ENCODE data around the gene CLCN3. TPM values are rescaled to one million over a fixed set of nuclear protein-coding genes. Genes with fewer than 3 reads are reported as not detected.

Gene CLCN3
- total and polyA plus RNA-seq, 2 experiments from 2014 or later, result 10.9 to 22.9 TPM

GRCh38 chr4:169593050-169593560, 27.3 kb upstream of the CLCN3 start:
- no peaks in the 10 kb centered on the region for H3F3A ChIP-seq (replicated peaks; ENCODE audit: low read depth)
- no peaks in the 10 kb centered on the region for H3K79me2 ChIP-seq (replicated peaks; ENCODE audit: insufficient read depth)
- Mint-ChIP-seq H3K36me3 (ENCODE audit: low read depth) (no peaks in the 10 kb centered on the region), H3K27me3 (ENCODE audit: insufficient read depth, low read depth, poor library complexity) (no peaks in the 10 kb centered on the region), H3K4me1 (no peaks in the 10 kb centered on the region), H3K9me3 (no peaks in the 10 kb centered on the region), H3K4me3 (no peak overlapping the region), H3K27ac (no peak overlapping the region)
- no peaks in the 10 kb centered on the region for H3K9me2 ChIP-seq (ENCODE audit: insufficient read depth)
- H3K27me3 ChIP-seq (ENCODE audit: insufficient read depth), result no peaks in the 10 kb centered on the region
- H4K20me1 ChIP-seq (replicated peaks; ENCODE audit: insufficient read depth), result no peaks in the 10 kb centered on the region
- H3K27ac ChIP-seq (ENCODE audit: low read depth), result no peak overlapping the region
- H3K4me3 ChIP-seq, result no peak overlapping the region
- DNase-seq (ENCODE audit: low spot score) (no peak), ATAC-seq (no peak)
- no peak overlapping the region for H2AFZ ChIP-seq
- H3K4me2 ChIP-seq, result no peak overlapping the region
- H3K4me1 ChIP-seq (ENCODE audit: insufficient read depth), result no peaks in the 10 kb centered on the region
- H3K36me3 ChIP-seq (ENCODE audit: insufficient read depth), result no peaks in the 10 kb centered on the region
- TF ChIP-seq EZH2 (IDR thresholded peaks at IDR 0.05; ENCODE audit: low read depth, unreplicated experiment), result no peak
- TF ChIP-seq NANOG (IDR thresholded peaks at IDR 0.05; ENCODE audit: borderline replicate concordance), result no peak
- TF ChIP-seq STAT1 (IDR thresholded peaks at IDR 0.05; ENCODE audit: unreplicated experiment), result no peak
- TF ChIP-seq POLR2AphosphoS5 (IDR thresholded peaks at IDR 0.05; ENCODE audit: low read depth), result no peak
- TF ChIP-seq CREB1 (CRISPR knock-in tag; IDR thresholded peaks at IDR 0.05; ENCODE audit: low read depth), result no peak
- no peak for TF ChIP-seq ZNF331 (CRISPR knock-in tag; IDR thresholded peaks at IDR 0.05; ENCODE audit: low read depth)
- no peak for TF ChIP-seq ZNF114 (CRISPR knock-in tag; IDR thresholded peaks at IDR 0.05)
- TF ChIP-seq, protein P1, sequence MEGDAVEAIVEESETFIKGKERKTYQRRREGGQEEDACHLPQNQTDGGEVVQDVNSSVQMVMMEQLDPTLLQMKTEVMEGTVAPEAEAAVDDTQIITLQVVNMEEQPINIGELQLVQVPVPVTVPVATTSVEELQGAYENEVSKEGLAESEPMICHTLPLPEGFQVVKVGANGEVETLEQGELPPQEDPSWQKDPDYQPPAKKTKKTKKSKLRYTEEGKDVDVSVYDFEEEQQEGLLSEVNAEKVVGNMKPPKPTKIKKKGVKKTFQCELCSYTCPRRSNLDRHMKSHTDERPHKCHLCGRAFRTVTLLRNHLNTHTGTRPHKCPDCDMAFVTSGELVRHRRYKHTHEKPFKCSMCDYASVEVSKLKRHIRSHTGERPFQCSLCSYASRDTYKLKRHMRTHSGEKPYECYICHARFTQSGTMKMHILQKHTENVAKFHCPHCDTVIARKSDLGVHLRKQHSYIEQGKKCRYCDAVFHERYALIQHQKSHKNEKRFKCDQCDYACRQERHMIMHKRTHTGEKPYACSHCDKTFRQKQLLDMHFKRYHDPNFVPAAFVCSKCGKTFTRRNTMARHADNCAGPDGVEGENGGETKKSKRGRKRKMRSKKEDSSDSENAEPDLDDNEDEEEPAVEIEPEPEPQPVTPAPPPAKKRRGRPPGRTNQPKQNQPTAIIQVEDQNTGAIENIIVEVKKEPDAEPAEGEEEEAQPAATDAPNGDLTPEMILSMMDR (conservative IDR thresholded peaks at IDR 0.05; ENCODE audit: low read depth in 2 of 2), result no peak
- no peak for TF ChIP-seq JUNB (IDR thresholded peaks at IDR 0.05; ENCODE audit: unreplicated experiment)
- TF ChIP-seq, protein P2, sequence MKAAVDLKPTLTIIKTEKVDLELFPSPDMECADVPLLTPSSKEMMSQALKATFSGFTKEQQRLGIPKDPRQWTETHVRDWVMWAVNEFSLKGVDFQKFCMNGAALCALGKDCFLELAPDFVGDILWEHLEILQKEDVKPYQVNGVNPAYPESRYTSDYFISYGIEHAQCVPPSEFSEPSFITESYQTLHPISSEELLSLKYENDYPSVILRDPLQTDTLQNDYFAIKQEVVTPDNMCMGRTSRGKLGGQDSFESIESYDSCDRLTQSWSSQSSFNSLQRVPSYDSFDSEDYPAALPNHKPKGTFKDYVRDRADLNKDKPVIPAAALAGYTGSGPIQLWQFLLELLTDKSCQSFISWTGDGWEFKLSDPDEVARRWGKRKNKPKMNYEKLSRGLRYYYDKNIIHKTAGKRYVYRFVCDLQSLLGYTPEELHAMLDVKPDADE (IDR thresholded peaks at IDR 0.05), result no peak
- no peak for TF ChIP-seq ZNF462 (CRISPR knock-in tag; IDR thresholded peaks at IDR 0.05)
- no peak for TF ChIP-seq EZH2phosphoT487 (IDR thresholded peaks at IDR 0.05; ENCODE audit: unreplicated experiment)

All from GM23338 (cell line).